Stimulated activated naive CD8-positive, alpha-beta T cell treated with anti-CD3 and anti-CD28 coated beads, Interleukin-15, Interleukin-2, amounts not matched to agents 100 ng/mL and 50 ng/mL, for 24 hours (primary cell): ENCODE results near the gene DCST2.

ENCODE experiments used
- H3K27ac Mint-ChIP-seq: one replicate; pipeline ENCODE4 v1.8.0; 2021; ENCODE audit warnings: mild to moderate bottlenecking, mixed read lengths
- H3K27me3 Mint-ChIP-seq: one replicate; pipeline ENCODE4 v1.8.0; 2021; ENCODE audit warnings: mixed read lengths
- H3K36me3 Mint-ChIP-seq: one replicate; pipeline ENCODE4 v1.8.0; 2021; ENCODE audit warnings: low read depth, mixed read lengths
- H3K4me1 Mint-ChIP-seq: one replicate; pipeline ENCODE4 v1.8.0; 2021; ENCODE audit warnings: low read depth, mixed read lengths
- H3K4me3 Mint-ChIP-seq: one replicate; pipeline ENCODE4 v1.8.0; 2021; ENCODE audit warnings: mild to moderate bottlenecking, mixed read lengths
- H3K9me3 Mint-ChIP-seq: one replicate; pipeline ENCODE4 v1.8.0; 2021; ENCODE audit warnings: mixed read lengths

Gene DCST2

GRCh38 chr1:155015527-155016230 is 17.9 kb downstream of the DCST2 start:
- Mint-ChIP-seq H3K9me3 (no peaks in the 10 kb centered on the region), H3K4me3 (no peak overlapping the region), H3K4me1 (peaks cover 70% of the 10 kb centered on the region), H3K36me3 (peaks cover 7% of the 10 kb centered on the region), H3K27ac (peak overlapping the region; percentile 67), H3K27me3 (no peaks in the 10 kb centered on the region)

- Mint-ChIP-seq H3K4me1 (peaks cover 75% of the 10 kb centered on the region), H3K36me3 (peaks cover 7% of the 10 kb centered on the region), H3K4me3 (no peak overlapping the region), H3K27me3 (no peaks in the 10 kb centered on the region), H3K9me3 (no peaks in the 10 kb centered on the region), H3K27ac (no peak overlapping the region)
These were observed 18.7 kb downstream of the DCST2 start for GRCh38 chr1:155014709-155015508.

GRCh38 chr1:155013632-155014031 is 19.9 kb downstream of the DCST2 start:
- H3K27ac Mint-ChIP-seq: no peak overlapping the region
- H3K27me3 Mint-ChIP-seq: no peaks in the 10 kb centered on the region
- peaks cover 80% of the 10 kb centered on the region for H3K4me1 Mint-ChIP-seq
- H3K36me3 Mint-ChIP-seq: peaks cover 7% of the 10 kb centered on the region
- no peak overlapping the region for H3K4me3 Mint-ChIP-seq
- H3K9me3 Mint-ChIP-seq: no peaks in the 10 kb centered on the region

- Mint-ChIP-seq H3K4me1 (peaks cover 79% of the 10 kb centered on the region), H3K9me3 (no peaks in the 10 kb centered on the region), H3K36me3 (peaks cover 7% of the 10 kb centered on the region), H3K4me3 (peak overlapping the region; percentile 22), H3K27ac (peak overlapping the region; percentile 42), H3K27me3 (no peaks in the 10 kb centered on the region)
These were observed 20.6 kb downstream of the DCST2 start for GRCh38 chr1:155012776-155013602.

GRCh38 chr1:155012026-155012546 is 21.5 kb downstream of the DCST2 start:
- Mint-ChIP-seq H3K4me3 (no peak overlapping the region), H3K9me3 (no peaks in the 10 kb centered on the region), H3K27me3 (no peaks in the 10 kb centered on the region), H3K36me3 (peaks cover 7% of the 10 kb centered on the region), H3K4me1 (peaks cover 77% of the 10 kb centered on the region), H3K27ac (no peak overlapping the region)

- Mint-ChIP-seq H3K27ac (no peak overlapping the region), H3K27me3 (no peaks in the 10 kb centered on the region), H3K36me3 (peaks cover 7% of the 10 kb centered on the region), H3K9me3 (no peaks in the 10 kb centered on the region), H3K4me1 (peaks cover 77% of the 10 kb centered on the region), H3K4me3 (no peak overlapping the region)
These were observed 22.1 kb downstream of the DCST2 start for GRCh38 chr1:155011437-155012025.

GRCh38 chr1:155011004-155011416 is 22.6 kb downstream of the DCST2 start:
- Mint-ChIP-seq H3K27me3 (no peaks in the 10 kb centered on the region), H3K4me3 (no peak overlapping the region), H3K9me3 (no peaks in the 10 kb centered on the region), H3K36me3 (peaks cover 6% of the 10 kb centered on the region), H3K27ac (no peak overlapping the region), H3K4me1 (peaks cover 77% of the 10 kb centered on the region)

GRCh38 chr1:155010211-155010918 is 23.2 kb downstream of the DCST2 start:
- peak overlapping the region; percentile 57 for H3K4me3 Mint-ChIP-seq
- H3K9me3 Mint-ChIP-seq: no peaks in the 10 kb centered on the region
- H3K27ac Mint-ChIP-seq: peak overlapping the region; percentile 58
- no peaks in the 10 kb centered on the region for H3K27me3 Mint-ChIP-seq
- no peaks in the 10 kb centered on the region for H3K36me3 Mint-ChIP-seq
- H3K4me1 Mint-ChIP-seq: peaks cover 77% of the 10 kb centered on the region

- Mint-ChIP-seq H3K4me3 (peak overlapping the region; percentile 57), H3K27ac (peak overlapping the region; percentile 58), H3K4me1 (peaks cover 82% of the 10 kb centered on the region), H3K27me3 (no peaks in the 10 kb centered on the region), H3K9me3 (no peaks in the 10 kb centered on the region), H3K36me3 (no peaks in the 10 kb centered on the region)
These were observed 23.8 kb downstream of the DCST2 start for GRCh38 chr1:155009742-155010141.

- Mint-ChIP-seq H3K9me3 (no peaks in the 10 kb centered on the region), H3K4me1 (peaks cover 83% of the 10 kb centered on the region), H3K27ac (peak overlapping the region; percentile 58), H3K27me3 (no peaks in the 10 kb centered on the region), H3K36me3 (no peaks in the 10 kb centered on the region), H3K4me3 (peak overlapping the region; percentile 57)
These were observed 24.3 kb downstream of the DCST2 start for GRCh38 chr1:155009221-155009711.

- no peak overlapping the region for H3K4me3 Mint-ChIP-seq
- no peak overlapping the region for H3K27ac Mint-ChIP-seq
- no peaks in the 10 kb centered on the region for H3K9me3 Mint-ChIP-seq
- no peaks in the 10 kb centered on the region for H3K36me3 Mint-ChIP-seq
- peaks cover 82% of the 10 kb centered on the region for H3K4me1 Mint-ChIP-seq
- H3K27me3 Mint-ChIP-seq: no peaks in the 10 kb centered on the region
These were observed 25.3 kb downstream of the DCST2 start for GRCh38 chr1:155008015-155008941.

- Mint-ChIP-seq H3K36me3 (no peaks in the 10 kb centered on the region), H3K4me1 (peaks cover 73% of the 10 kb centered on the region), H3K4me3 (no peak overlapping the region), H3K27me3 (no peaks in the 10 kb centered on the region), H3K9me3 (no peaks in the 10 kb centered on the region), H3K27ac (peak overlapping the region; percentile 97)
These were observed 26.2 kb downstream of the DCST2 start for GRCh38 chr1:155007251-155007828.
